Right atrium auricular region (tissue), 2 donors: ENCODE measurements around the gene MS4A15. TPM values are rescaled to one million over a fixed set of nuclear protein-coding genes. Genes with fewer than 3 reads are reported as not detected.

Source experiments
- DNase-seq: peaks from one replicate; pipeline ENCODE4 v3.0.0-alpha.2; 2019; ENCODE audit warnings: low spot score
- H3K27ac ChIP-seq, 2 donors: fragments of 200-600 bp; sonication (generic); 1 replicate in 1 of 2; 2 replicates in 1 of 2; pipeline ENCODE4 v1.5.1; 2016 to 2019
- H3K27me3 ChIP-seq, 2 donors: fragments of 200-600 bp; sonication (generic); one replicate each; pipeline versions ENCODE4 v1.5.1 to v1.6.0; 2017 to 2019
- H3K36me3 ChIP-seq: fragments of 200-600 bp; sonication (generic); one replicate; pipeline ENCODE4 v1.5.1; 2016
- H3K4me1 ChIP-seq, 2 donors: fragments of 200-600 bp; sonication (generic); one replicate each; pipeline versions ENCODE4 v1.5.1 to v1.6.0; 2017 to 2019
- H3K4me3 ChIP-seq, 2 donors: fragments of 200-600 bp; sonication (generic); 1 replicate in 1 of 2; 2 replicates in 1 of 2; pipeline ENCODE4 v1.5.1; 2017 to 2019; ENCODE audit warnings: mild to moderate bottlenecking in 1 of 2, moderate library complexity in 1 of 2
- H3K9me3 ChIP-seq, 2 donors: fragments of 200-600 bp; sonication (generic); one replicate each; pipeline ENCODE4 v1.5.1; 2019
- CTCF ChIP-seq, 2 donors: fragments of 200-600 bp; sonication (generic); IDR thresholded peaks; one replicate each; pipeline ENCODE4 v1.5.1; 2019; ENCODE audit warnings: antibody characterized with exemption in 2 of 2
- total RNA-seq, 2 donors: library from RNA; depleted of rRNA; stranded (reverse); fragments of >200 nt; gene quantifications; one replicate each; pipeline ENCODE4 v1.1.0, GENCODE V29; 2016

MS4A15 gene
- total RNA-seq, 2 donors from 2014 or later: not detected

GRCh38 chr11:60718524-60719316, 37.9 kb upstream of the MS4A15 start:
- Histone ChIP-seq H3K4me3 (no peak overlapping the region), H3K27me3 (no peaks in the 10 kb centered on the region), H3K27ac (no peak overlapping the region), H3K36me3 (no peaks in the 10 kb centered on the region), H3K9me3 (no peaks in the 10 kb centered on the region), H3K4me1 (no peaks in the 10 kb centered on the region)
- DNase-seq: no peak
- no peak for TF ChIP-seq CTCF (IDR thresholded peaks at IDR 0.05)

- no peaks in the 10 kb centered on the region for H3K36me3 ChIP-seq
Measured at GRCh38 chr11:60719391-60719790, 37.3 kb upstream of the MS4A15 start.

GRCh38 chr11:60720460-60720859, 36.2 kb upstream of the MS4A15 start:
- no peaks in the 10 kb centered on the region for H3K4me1 ChIP-seq
- DNase-seq: no peak
- no peaks in the 10 kb centered on the region for H3K36me3 ChIP-seq
- no peak overlapping the region for H3K27ac ChIP-seq
- no peak overlapping the region for H3K4me3 ChIP-seq
- H3K9me3 ChIP-seq: no peaks in the 10 kb centered on the region
- no peak for TF ChIP-seq CTCF (IDR thresholded peaks at IDR 0.05)
- no peaks in the 10 kb centered on the region for H3K27me3 ChIP-seq

More at GRCh38 chr11:60719391-60719790, 37.3 kb upstream of the MS4A15 start:
- H3K4me1 ChIP-seq: no peaks in the 10 kb centered on the region
- no peak overlapping the region for H3K27ac ChIP-seq
- H3K27me3 ChIP-seq: no peaks in the 10 kb centered on the region
- no peaks in the 10 kb centered on the region for H3K9me3 ChIP-seq
- H3K4me3 ChIP-seq: no peak overlapping the region
- no peak for DNase-seq
- TF ChIP-seq CTCF (IDR thresholded peaks at IDR 0.05): no peak

- TF ChIP-seq CTCF (IDR thresholded peaks at IDR 0.05): no peak
- Histone ChIP-seq H3K4me3 (no peak within 1 kb of the TSS), H3K27ac (no peak within 1 kb of the TSS), H3K27me3 (no peaks in the 10 kb centered on the region), H3K9me3 (no peaks in the 10 kb centered on the region), H3K36me3 (no peaks in the 10 kb centered on the region), H3K4me1 (no peaks in the 10 kb centered on the region)
- no peak for DNase-seq
Measured at GRCh38 chr11:60724420-60724819, 32.2 kb upstream of the MS4A15 start, which contains the start of gene MS4A18. TSS of gene MS4A18 (plus strand) at chr11:60724720.

- H3K27me3 ChIP-seq: no peaks in the 10 kb centered on the region
- no peaks in the 10 kb centered on the region for H3K4me1 ChIP-seq
- no peak for TF ChIP-seq CTCF (IDR thresholded peaks at IDR 0.05)
- H3K9me3 ChIP-seq: no peaks in the 10 kb centered on the region
- H3K36me3 ChIP-seq: no peaks in the 10 kb centered on the region
- no peak for DNase-seq
- no peak overlapping the region for H3K4me3 ChIP-seq
- no peak overlapping the region for H3K27ac ChIP-seq
Measured at GRCh38 chr11:60725592-60725991, 31.1 kb upstream of the MS4A15 start.

- H3K4me3 ChIP-seq: no peak overlapping the region
- no peaks in the 10 kb centered on the region for H3K9me3 ChIP-seq
- TF ChIP-seq CTCF (IDR thresholded peaks at IDR 0.05): no peak
- H3K27me3 ChIP-seq: no peaks in the 10 kb centered on the region
- DNase-seq: no peak
- H3K27ac ChIP-seq: no peak overlapping the region
- no peaks in the 10 kb centered on the region for H3K4me1 ChIP-seq
- H3K36me3 ChIP-seq: no peaks in the 10 kb centered on the region
Measured at GRCh38 chr11:60731586-60731985, 25.1 kb upstream of the MS4A15 start.
